Smooth muscle cell (in vitro differentiated cells): ENCODE measurements around the gene SLC25A53. TPM values are rescaled to one million over a fixed set of nuclear protein-coding genes. Genes with fewer than 3 reads are reported as not detected.

Source experiments
- DNase-seq: peaks from one replicate; lab custom pipeline; 2025; ENCODE audit not compliant: unreplicated experiment; lab: John Stamatoyannopoulos, UW
- H2AFZ ChIP-seq: fragments of 200-600 bp; sonication (generic); 2 replicates; pipeline ENCODE4 v1.6.0; 2016; ENCODE audit warnings: antibody characterized with exemption, low read depth, mild to moderate bottlenecking
- H3F3A ChIP-seq: fragments of 200-600 bp; sonication (generic); 2 replicates; pipeline ENCODE4 v1.6.0; 2017; ENCODE audit warnings: antibody characterized with exemption, low read depth
- H3K27ac ChIP-seq: fragments of 200-600 bp; sonication (generic); 2 replicates; pipeline ENCODE4 v1.5.1; 2016; ENCODE audit warnings: low read depth, mild to moderate bottlenecking
- H3K27me3 ChIP-seq: fragments of 200-600 bp; sonication (generic); 2 replicates; pipeline ENCODE4 v1.6.1; 2016; ENCODE audit warnings: low read depth, mild to moderate bottlenecking
- H3K36me3 ChIP-seq: fragments of 200-600 bp; sonication (generic); 2 replicates; pipeline ENCODE4 v1.5.1; 2016; ENCODE audit warnings: low read depth
- H3K4me1 ChIP-seq: fragments of 200-600 bp; sonication (generic); 2 replicates; pipeline ENCODE4 v1.5.1; 2016; ENCODE audit warnings: low read depth
- H3K4me2 ChIP-seq: fragments of 200-600 bp; sonication (generic); 2 replicates; pipeline ENCODE4 v1.6.0; 2016; ENCODE audit warnings: mild to moderate bottlenecking
- H3K4me3 ChIP-seq: fragments of 200-600 bp; sonication (generic); 2 replicates; pipeline ENCODE4 v1.5.1; 2016; ENCODE audit warnings: mild to moderate bottlenecking
- H3K79me2 ChIP-seq: fragments of 200-600 bp; sonication (generic); 2 replicates; pipeline ENCODE4 v1.6.0; 2016; ENCODE audit warnings: low read depth, mild to moderate bottlenecking
- H3K9ac ChIP-seq: fragments of 200-600 bp; sonication (generic); 2 replicates; pipeline ENCODE4 v1.6.0; 2016; ENCODE audit warnings: low read depth
- H3K9me3 ChIP-seq: fragments of 200-600 bp; sonication (generic); replicated peaks from 2 replicates; pipeline ENCODE4 v1.5.1; 2016; ENCODE audit warnings: low read depth
- H4K20me1 ChIP-seq: fragments of 200-600 bp; sonication (generic); 2 replicates; pipeline ENCODE4 v1.6.0; 2016; ENCODE audit warnings: low read depth
- CTCF ChIP-seq: fragments of 200-600 bp; sonication (generic); IDR thresholded peaks from 2 replicates; pipeline ENCODE4 v1.5.1; 2017; ENCODE audit warnings: borderline replicate concordance, mild to moderate bottlenecking, antibody characterized with exemption; ENCODE audit not compliant: insufficient read depth, poor library complexity, severe bottlenecking
- WGBS: methylation state at CpG from one replicate; pipeline ENCODE4 v1.1.7; 2016; ENCODE audit warnings: low lambda C conversion rate; 5-methylcytosine and 5-hydroxymethylcytosine counted together
- polyA plus RNA-seq: library from polyadenylated mRNA; unstranded; fragments of >200 nt; fragmentation: Nextera tagmentation; extraction: Ambion mirVana; gene quantifications from 2 replicates; pipeline ENCODE4 v1.2.1, GENCODE V29; 2016
- total RNA-seq: library from RNA; depleted of rRNA; stranded (reverse); fragments of >200 nt; gene quantifications from 2 replicates; pipeline ENCODE4 v1.2.3, GENCODE V29; 2014

SLC25A53 gene
- total and polyA plus RNA-seq, 2 experiments from 2014 or later: 0.18 to 3.4 TPM

- DNase-seq: no peak
- Histone ChIP-seq H3K9ac (no peak overlapping the region), H2AFZ (no peak overlapping the region), H3K4me2 (peak overlapping the region; percentile 88), H3F3A (no peaks in the 10 kb centered on the region), H3K4me1 (no peaks in the 10 kb centered on the region), H3K4me3 (peak overlapping the region; percentile 67), H3K27me3 (no peaks in the 10 kb centered on the region), H3K79me2 (peaks cover 26% of the 10 kb centered on the region), H3K36me3 (no peaks in the 10 kb centered on the region), H4K20me1 (peaks cover 28% of the 10 kb centered on the region), H3K27ac (no peak overlapping the region), H3K9me3 (no peaks in the 10 kb centered on the region)
- TF ChIP-seq CTCF: no peak
- 54% methylated on average over 1 of the region's 1 CpG for WGBS
These were observed 11.3 kb upstream of the SLC25A53 start for GRCh38 chrX:104168127-104168526.

- Histone ChIP-seq H2AFZ (peak overlapping the region; percentile 43), H3K4me3 (peak overlapping the region; percentile 67), H3K9ac (peak overlapping the region; percentile 66), H4K20me1 (peaks cover 26% of the 10 kb centered on the region), H3K4me1 (no peaks in the 10 kb centered on the region), H3K27me3 (no peaks in the 10 kb centered on the region), H3K4me2 (peak overlapping the region; percentile 88), H3K79me2 (peaks cover 26% of the 10 kb centered on the region), H3K36me3 (no peaks in the 10 kb centered on the region), H3K9me3 (no peaks in the 10 kb centered on the region), H3K27ac (no peak overlapping the region), H3F3A (no peaks in the 10 kb centered on the region)
- WGBS: 47% methylated on average over 22 of the region's 37 CpGs
- DNase-seq: no peak
- no peak for TF ChIP-seq CTCF
These were observed 10.1 kb upstream of the SLC25A53 start for GRCh38 chrX:104166735-104167436.

- no peaks in the 10 kb centered on the region for H3K4me1 ChIP-seq
- H2AFZ ChIP-seq: peak within 1 kb of the TSS; percentile 76
- H4K20me1 ChIP-seq: peaks cover 18% of the 10 kb centered on the region
- TF ChIP-seq CTCF: peak; percentile 47
- peak within 1 kb of the TSS; percentile 66 for H3K9ac ChIP-seq
- peak; percentile 45 for DNase-seq
- no peak within 1 kb of the TSS for H3K27ac ChIP-seq
- H3F3A ChIP-seq: no peaks in the 10 kb centered on the region
- H3K27me3 ChIP-seq: no peaks in the 10 kb centered on the region
- 37% methylated on average over 38 of the region's 71 CpGs for WGBS
- no peaks in the 10 kb centered on the region for H3K36me3 ChIP-seq
- H3K9me3 ChIP-seq: no peaks in the 10 kb centered on the region
- peak within 1 kb of the TSS; percentile 88 for H3K4me2 ChIP-seq
- peaks cover 26% of the 10 kb centered on the region for H3K79me2 ChIP-seq
- H3K4me3 ChIP-seq: peak within 1 kb of the TSS; percentile 67
These were observed 9.3 kb upstream of the SLC25A53 start, which contains the start of gene FAM199X for GRCh38 chrX:104165894-104166734. Gene FAM199X, plus strand, starts transcription at chrX:104166453. Its CDS starts 333 bp downstream, at chrX:104166786.
